GM23338 (cell line): ENCODE measurements around the gene TBC1D16.

Experiments used
- CREB1 ChIP-seq: fragments of 250-450 bp; sonication (Bioruptor Pico); IDR thresholded peaks from 2 replicates; pipeline ENCODE4 v1.5.0; 2020; ENCODE audit warnings: low read depth, mild to moderate bottlenecking, moderate library complexity
- CTCF ChIP-seq, 2 experiments: fragments of 200-600 bp in 1 of 2; sonication (generic) in 1 of 2; conservative IDR thresholded peaks; 2 replicates each; pipeline versions ENCODE4 v1.5.1 to v1.6.1; 2016 to 2017; ENCODE audit warnings: antibody characterized with exemption in 2 of 2, low read depth in 2 of 2, mild to moderate bottlenecking in 2 of 2, moderate library complexity in 1 of 2
- EZH2 ChIP-seq: fragments of 200-600 bp; sonication (generic); IDR thresholded peaks from one replicate; pipeline ENCODE4 v1.8.0; 2017; ENCODE audit warnings: antibody characterized with exemption, mild to moderate bottlenecking, low read depth; ENCODE audit not compliant: unreplicated experiment
- EZH2phosphoT487 ChIP-seq: fragments of 200-600 bp; sonication (generic); IDR thresholded peaks from one replicate; pipeline ENCODE4 v1.8.1; 2018; ENCODE audit warnings: antibody characterized with exemption; ENCODE audit not compliant: unreplicated experiment
- JUNB ChIP-seq: IDR thresholded peaks from one replicate; pipeline ENCODE4 v1.6.1; 2016; ENCODE audit warnings: antibody characterized with exemption; ENCODE audit not compliant: unreplicated experiment
- NANOG ChIP-seq: IDR thresholded peaks from 2 replicates; pipeline ENCODE4 v1.6.1; 2016; ENCODE audit warnings: antibody characterized with exemption, borderline replicate concordance
- POLR2AphosphoS5 ChIP-seq: IDR thresholded peaks from 2 replicates; pipeline ENCODE4 v1.6.1; 2016; ENCODE audit warnings: antibody characterized with exemption, low read depth
- REST ChIP-seq: IDR thresholded peaks from one replicate; pipeline ENCODE4 v1.6.1; 2018; ENCODE audit warnings: antibody characterized with exemption; ENCODE audit not compliant: unreplicated experiment
- ZNF114 ChIP-seq: fragments of 250-450 bp; sonication (Bioruptor Pico); IDR thresholded peaks from 2 replicates; pipeline ENCODE4 v1.5.0; 2020; ENCODE audit warnings: mild to moderate bottlenecking, moderate library complexity
- ZNF462 ChIP-seq: fragments of 250-450 bp; sonication (Bioruptor Pico); IDR thresholded peaks from 2 replicates; pipeline ENCODE4 v1.5.0; 2020; ENCODE audit warnings: mild to moderate bottlenecking, moderate library complexity

GRCh38 chr17:80049986-80050385 is 14.3 kb upstream of the TBC1D16 start:
- no peak for TF ChIP-seq EZH2
- no peak for TF ChIP-seq CTCF (conservative IDR thresholded peaks at IDR 0.05; ENCODE audit: low read depth in 2 of 2)
- TF ChIP-seq EZH2phosphoT487: no peak
- no peak for TF ChIP-seq POLR2AphosphoS5
- no peak for TF ChIP-seq JUNB
- no peak for TF ChIP-seq REST
- TF ChIP-seq CREB1 (CRISPR knock-in tag): no peak
- TF ChIP-seq ZNF462 (CRISPR knock-in tag): no peak
- no peak for TF ChIP-seq NANOG
- TF ChIP-seq ZNF114 (CRISPR knock-in tag): no peak
